AG04449 (cell line): ENCODE measurements around the gene ZNF273.

Experiments used
- CTCF ChIA-PET: fragments of 350-600 bp; formaldehyde crosslinking; extraction: SDS; loops from one replicate; lab custom pipeline; 2021; ENCODE audit warnings: antibody characterized with exemption; lab: Yijun Ruan, JAX
- POLR2A ChIA-PET: fragments of 400-600, 350-600 bp; formaldehyde crosslinking; extraction: SDS; loops from one replicate; lab custom pipeline; 2020; ENCODE audit warnings: antibody characterized with exemption, inconsistent platforms; lab: Yijun Ruan, JAX
- DNase-seq: peaks from one replicate; pipeline ENCODE4 v3.0.0-alpha.2; 2010; ENCODE audit warnings: low read depth, low spot score
- H3K4me3 ChIP-seq: 2 replicates; pipeline ENCODE4 v1.5.1; 2011; ENCODE audit warnings: low read depth, mild to moderate bottlenecking, control low read depth, low read length
- TF ChIP-seq, protein P1 (sequence below): IDR thresholded peaks from one replicate; pipeline ENCODE4 v1.5.1; 2011; ENCODE audit warnings: mild to moderate bottlenecking, moderate library complexity, low read length, control low read depth, inconsistent platforms; ENCODE audit not compliant: insufficient read depth; ENCODE audit errors: missing control alignments

ZNF273 gene

DNA sequence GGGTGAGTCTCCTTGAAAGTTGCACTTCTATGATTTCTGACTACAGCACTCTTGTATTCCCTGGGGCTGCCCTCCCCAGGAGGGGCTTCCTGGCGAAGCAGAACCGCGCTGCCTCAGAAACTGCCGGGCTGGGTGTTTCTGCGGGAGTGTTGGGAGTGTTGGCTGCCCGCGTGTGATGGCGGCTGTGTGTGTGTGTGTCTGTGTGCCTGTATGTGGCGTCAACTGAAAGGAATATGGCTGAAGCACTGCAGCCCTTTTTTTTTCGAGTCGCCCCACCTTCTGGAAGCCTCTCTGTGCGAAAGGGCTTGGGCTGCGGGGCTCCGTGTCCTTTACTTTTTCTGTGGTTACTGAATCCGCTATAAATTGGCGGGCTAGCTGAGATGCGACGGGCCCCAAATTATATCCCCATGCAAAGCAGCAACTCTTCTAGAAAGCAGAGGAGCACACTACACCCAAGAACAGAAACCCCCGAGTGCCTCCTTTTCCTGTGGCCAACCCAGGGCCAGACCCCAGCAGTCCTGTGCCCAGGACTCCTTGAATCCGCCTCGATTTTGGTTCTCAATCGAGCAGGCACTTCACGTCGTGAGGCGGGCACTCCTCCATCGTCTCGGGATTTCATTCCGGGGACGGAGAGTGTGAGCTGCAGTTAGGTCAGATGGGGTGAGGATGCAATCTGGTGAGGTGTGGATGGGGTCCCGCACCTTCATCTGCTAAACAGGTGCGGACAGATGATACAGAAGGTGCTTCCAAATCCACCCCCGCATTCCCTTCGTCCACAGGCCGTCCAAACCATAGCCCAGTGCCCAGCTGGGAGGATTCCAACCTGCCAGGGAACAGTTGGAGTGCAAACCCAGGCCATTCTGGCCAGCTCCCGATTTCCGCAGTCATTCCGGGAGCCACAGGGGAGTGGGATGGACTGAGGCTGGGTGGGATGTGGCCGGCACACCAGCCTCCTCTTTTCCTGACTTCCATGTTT is 22.5 kb upstream of the ZNF273 start:
- no peak overlapping the region for H3K4me3 ChIP-seq
- ChIA-PET CTCF (no interaction called here), POLR2A (no interaction called here)
- DNase-seq, result no peak
- TF ChIP-seq, protein P1, sequence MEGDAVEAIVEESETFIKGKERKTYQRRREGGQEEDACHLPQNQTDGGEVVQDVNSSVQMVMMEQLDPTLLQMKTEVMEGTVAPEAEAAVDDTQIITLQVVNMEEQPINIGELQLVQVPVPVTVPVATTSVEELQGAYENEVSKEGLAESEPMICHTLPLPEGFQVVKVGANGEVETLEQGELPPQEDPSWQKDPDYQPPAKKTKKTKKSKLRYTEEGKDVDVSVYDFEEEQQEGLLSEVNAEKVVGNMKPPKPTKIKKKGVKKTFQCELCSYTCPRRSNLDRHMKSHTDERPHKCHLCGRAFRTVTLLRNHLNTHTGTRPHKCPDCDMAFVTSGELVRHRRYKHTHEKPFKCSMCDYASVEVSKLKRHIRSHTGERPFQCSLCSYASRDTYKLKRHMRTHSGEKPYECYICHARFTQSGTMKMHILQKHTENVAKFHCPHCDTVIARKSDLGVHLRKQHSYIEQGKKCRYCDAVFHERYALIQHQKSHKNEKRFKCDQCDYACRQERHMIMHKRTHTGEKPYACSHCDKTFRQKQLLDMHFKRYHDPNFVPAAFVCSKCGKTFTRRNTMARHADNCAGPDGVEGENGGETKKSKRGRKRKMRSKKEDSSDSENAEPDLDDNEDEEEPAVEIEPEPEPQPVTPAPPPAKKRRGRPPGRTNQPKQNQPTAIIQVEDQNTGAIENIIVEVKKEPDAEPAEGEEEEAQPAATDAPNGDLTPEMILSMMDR, result no peak

DNA sequence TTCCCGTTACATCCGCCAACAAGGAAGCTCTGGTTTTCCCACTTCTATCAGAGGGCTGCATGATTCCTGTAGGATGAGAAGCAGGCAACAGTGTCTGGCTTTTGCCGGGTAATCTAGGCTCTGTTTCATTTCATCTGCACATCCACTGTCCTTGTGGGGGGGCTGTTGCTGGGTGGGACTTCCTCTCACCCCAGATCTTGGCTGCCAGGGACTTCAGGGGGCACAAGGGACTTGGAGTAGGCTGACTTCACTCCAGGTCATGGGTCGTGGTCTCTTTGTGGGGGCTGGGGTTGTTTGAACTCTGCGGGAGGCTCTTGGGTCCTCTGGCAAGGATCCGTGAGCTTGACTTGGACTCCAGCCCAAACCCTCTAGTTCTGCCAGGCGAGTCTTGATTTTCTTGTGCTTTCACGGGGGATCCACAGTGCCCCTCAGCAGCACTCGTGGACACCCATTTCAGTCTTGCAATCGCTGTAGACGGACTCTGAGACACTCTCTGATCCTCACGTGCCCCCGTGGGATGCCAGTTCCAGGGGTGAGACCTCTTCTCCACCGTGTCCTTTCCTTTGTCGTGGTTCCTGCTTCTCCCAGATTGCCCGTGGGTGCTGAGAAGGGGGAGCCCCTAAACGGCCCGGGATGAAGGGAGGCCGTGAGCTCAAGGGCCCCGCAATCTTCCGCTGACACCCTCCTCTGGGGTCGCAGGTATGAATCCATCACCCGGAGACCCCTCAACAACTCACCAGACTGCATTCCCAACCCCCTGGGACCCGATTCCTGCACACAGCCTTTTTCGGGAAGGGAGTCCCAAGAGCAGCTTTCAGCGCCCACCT is 21.4 kb upstream of the ZNF273 start:
- ChIA-PET CTCF (no interaction called here), POLR2A (no interaction called here)
- TF ChIP-seq, protein P1, result no peak
- DNase-seq, result no peak
- H3K4me3 ChIP-seq, result no peak overlapping the region

DNA sequence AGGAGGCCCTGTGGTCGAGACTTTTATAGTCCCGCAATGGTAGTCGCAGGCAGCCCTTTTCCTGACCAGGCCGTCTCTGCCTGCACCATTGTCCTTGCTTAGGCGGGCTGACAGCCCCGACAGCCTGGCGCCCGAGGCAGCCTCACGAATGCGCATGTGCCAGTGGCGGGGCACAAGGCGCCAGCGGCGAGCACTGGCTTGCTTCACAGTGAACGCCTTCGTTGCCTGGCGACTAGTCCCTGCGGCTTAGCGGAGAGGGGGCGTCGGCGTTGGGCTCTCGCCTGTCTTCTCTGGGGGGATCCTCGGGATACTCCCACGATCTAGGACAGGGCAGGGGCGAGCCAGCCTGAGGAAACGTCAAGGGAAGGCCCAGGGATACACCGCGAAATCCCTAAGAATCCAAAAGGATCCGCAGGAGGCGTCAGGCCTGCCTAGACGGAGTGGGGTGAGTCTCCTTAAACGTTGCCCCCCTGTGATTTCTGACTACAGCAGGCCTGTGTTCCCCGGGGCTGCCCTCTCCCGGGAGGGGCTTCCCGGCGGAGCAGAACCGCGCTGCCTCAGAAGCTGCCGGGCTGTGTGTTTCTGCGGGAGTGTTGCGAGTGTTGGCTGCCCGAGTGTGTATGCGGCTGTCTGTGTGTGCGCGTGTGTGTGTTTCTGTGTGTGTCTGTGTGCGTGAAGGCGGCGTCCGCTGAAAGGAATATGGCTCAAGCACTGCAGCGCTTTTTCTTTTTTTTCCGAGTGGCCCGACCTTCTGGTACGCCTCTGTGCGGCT is 20.5 kb upstream of the ZNF273 start:
- no peak for DNase-seq
- TF ChIP-seq, protein P1, result no peak
- ChIA-PET POLR2A (no interaction called here), CTCF (no interaction called here)
- peak overlapping the region; percentile 29 for H3K4me3 ChIP-seq

DNA sequence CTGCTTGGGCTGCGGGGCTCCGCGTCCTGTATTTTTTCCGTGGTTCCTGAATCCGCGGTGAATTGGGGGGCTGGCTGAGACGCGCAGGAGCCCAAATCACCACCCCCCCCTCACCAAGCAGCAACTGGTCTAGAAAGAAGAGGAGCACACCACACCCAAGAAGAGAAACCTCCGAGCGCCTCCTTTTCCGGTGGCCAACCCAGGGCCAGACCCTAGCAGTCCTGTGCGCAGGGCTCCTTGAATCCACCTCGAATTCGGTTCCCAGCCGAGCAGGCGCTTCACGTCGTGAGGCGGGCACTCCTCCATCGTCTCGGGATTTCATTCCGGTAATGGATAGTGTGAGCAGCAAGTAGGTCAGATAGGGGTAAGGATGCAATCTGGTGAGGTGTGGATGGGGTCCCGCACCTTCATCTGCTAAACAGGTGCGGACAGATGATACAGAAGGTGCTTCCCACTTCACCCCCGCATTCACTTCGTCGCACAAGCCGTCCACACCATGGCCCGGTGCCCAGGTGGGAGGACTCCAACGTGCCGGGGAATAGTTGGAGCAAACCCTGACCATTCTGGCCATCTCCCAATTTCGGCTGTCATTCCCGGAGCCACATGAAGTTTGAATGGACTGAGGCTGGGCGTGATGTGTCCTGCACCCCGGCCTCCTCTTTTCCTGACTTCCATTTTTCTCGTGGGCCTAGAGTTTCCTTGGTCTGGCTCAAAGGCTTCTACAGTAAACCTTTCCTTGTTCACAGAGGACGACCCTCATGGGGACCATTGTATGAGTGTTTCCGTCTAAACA is 19.8 kb upstream of the ZNF273 start:
- DNase-seq, result no peak
- CTCF ChIA-PET, result no interaction called here
- no peak overlapping the region for H3K4me3 ChIP-seq
- POLR2A ChIA-PET, result no interaction called here
- TF ChIP-seq, protein P1, result no peak

DNA sequence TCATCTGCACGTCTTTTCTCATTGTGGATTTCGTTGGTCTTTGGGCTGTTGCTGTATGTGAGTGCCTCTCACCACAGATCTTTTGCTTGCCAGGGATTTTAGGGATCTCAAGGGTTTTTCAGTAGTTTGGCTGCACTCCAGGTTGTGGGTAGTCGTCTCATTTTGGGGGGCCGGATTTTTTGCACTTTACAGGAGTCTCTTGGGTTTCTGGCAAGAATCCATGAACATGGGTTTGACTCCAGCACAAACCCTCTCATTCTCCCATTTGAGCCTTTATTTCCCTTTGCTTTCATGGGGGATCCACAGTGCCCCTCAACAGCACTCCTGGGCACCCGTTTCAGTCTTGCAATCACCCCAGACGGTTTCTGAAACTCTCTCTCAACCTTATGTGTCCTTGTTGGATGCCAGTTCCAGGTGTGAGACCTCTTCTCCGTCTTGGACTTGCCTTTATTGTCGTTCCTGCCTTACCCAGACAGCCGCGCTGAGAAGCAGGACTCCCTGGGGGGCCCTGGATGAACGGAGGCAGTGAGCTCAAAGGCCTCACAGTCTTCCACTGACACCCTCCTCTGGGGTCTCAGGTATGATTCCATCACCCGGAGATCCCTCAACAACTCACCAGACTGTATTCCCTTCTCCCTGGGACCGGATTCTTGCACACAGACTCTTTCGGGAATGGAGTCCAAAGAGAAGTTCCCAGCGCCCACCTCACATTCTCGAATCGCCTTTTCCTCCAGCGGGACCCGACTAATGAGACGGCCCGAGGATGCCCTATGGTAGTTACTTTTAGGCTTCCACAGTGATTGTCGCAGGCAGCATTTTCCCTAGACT is 18.8 kb upstream of the ZNF273 start:
- H3K4me3 ChIP-seq, result no peak overlapping the region
- ChIA-PET CTCF (no interaction called here), POLR2A (no interaction called here)
- DNase-seq, result no peak
- TF ChIP-seq, protein P1, result no peak
